ENCODE data around the gene PKN3.

DNA sequence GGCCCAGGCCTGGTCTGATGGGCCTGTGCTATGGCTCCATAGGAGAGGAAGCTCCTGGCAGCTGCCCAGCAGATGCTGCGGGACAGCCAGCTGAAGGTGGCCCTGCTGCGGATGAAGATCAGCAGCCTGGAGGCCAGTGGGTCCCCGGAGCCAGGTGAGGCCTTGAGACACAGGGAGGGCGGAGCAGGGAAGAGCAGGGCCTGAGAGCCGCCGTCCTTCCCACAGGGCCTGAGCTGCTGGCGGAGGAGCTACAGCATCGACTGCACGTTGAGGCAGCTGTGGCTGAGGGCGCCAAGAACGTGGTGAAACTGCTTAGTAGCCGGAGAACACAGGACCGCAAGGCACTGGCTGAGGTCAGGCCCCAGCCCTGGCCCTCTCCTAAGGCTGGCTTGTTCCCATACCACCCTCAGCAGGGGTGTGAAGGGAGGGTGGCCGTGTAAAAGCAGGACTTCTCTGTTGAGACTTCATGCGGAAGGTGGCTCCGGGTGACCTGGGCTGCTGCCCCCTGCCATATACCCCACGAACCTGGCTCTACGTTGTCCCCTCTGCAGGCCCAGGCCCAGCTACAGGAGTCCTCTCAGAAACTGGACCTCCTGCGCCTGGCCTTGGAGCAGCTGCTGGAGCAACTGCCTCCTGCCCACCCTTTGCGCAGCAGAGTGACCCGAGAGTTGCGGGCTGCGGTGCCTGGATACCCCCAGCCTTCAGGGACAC, 4.5 kb downstream of the PKN3 start:
- TF ChIP-seq POLR2A (IDR thresholded peaks at IDR 0.05; ENCODE audit: low read depth, low read length), result no peak
- no peak for TF ChIP-seq TAF1 (IDR thresholded peaks at IDR 0.05; ENCODE audit: low read depth, low read length)
- no peak for TF ChIP-seq POLR2AphosphoS5 (IDR thresholded peaks at IDR 0.05; ENCODE audit: low read depth, low read length)
- no peak for TF ChIP-seq PAX5 (IDR thresholded peaks at IDR 0.05; ENCODE audit: insufficient read depth, low read length, severe bottlenecking)
- TF ChIP-seq POU2F2 (IDR thresholded peaks at IDR 0.05; ENCODE audit: low read depth, low read length), result no peak
- TF ChIP-seq SPI1 (IDR thresholded peaks at IDR 0.05; ENCODE audit: low read depth, low read length), result no peak

Measured in GM12891 (cell line).